22Rv1 (cell line): ENCODE measurements around the gene EXOSC5.

Experiments used
- ZFX ChIP-seq: fragments of 450-650 bp; IDR thresholded peaks from 2 replicates; pipeline ENCODE4 v1.6.1; 2017; ENCODE audit warnings: antibody characterized with exemption, borderline replicate concordance
- TF ChIP-seq, protein P1 (sequence below): fragments of 450-650 bp; IDR thresholded peaks from 2 replicates; pipeline ENCODE4 v1.5.1; 2017; ENCODE audit warnings: mild to moderate bottlenecking

GRCh38 chr19:41363753-41364523 is 33.2 kb downstream of the EXOSC5 start, which contains the start of gene B9D2:
- TF ChIP-seq, protein P1, sequence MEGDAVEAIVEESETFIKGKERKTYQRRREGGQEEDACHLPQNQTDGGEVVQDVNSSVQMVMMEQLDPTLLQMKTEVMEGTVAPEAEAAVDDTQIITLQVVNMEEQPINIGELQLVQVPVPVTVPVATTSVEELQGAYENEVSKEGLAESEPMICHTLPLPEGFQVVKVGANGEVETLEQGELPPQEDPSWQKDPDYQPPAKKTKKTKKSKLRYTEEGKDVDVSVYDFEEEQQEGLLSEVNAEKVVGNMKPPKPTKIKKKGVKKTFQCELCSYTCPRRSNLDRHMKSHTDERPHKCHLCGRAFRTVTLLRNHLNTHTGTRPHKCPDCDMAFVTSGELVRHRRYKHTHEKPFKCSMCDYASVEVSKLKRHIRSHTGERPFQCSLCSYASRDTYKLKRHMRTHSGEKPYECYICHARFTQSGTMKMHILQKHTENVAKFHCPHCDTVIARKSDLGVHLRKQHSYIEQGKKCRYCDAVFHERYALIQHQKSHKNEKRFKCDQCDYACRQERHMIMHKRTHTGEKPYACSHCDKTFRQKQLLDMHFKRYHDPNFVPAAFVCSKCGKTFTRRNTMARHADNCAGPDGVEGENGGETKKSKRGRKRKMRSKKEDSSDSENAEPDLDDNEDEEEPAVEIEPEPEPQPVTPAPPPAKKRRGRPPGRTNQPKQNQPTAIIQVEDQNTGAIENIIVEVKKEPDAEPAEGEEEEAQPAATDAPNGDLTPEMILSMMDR = no peak
- no peak for TF ChIP-seq ZFX
